GM21381 (cell line): Measurements from ENCODE around the gene CACNG5.

Experiments used
- ATAC-seq: cut with Tn5 transposase; IDR thresholded peaks from one replicate; pipeline ENCODE4 v1.9.1; 2021; ENCODE audit warnings: mild to moderate bottlenecking, moderate library complexity; ENCODE audit not compliant: unreplicated experiment

Gene CACNG5

GRCh38 chr17:66848496-66848895, 13.6 kb downstream of the CACNG5 start:
- ATAC-seq: no peak

DNA sequence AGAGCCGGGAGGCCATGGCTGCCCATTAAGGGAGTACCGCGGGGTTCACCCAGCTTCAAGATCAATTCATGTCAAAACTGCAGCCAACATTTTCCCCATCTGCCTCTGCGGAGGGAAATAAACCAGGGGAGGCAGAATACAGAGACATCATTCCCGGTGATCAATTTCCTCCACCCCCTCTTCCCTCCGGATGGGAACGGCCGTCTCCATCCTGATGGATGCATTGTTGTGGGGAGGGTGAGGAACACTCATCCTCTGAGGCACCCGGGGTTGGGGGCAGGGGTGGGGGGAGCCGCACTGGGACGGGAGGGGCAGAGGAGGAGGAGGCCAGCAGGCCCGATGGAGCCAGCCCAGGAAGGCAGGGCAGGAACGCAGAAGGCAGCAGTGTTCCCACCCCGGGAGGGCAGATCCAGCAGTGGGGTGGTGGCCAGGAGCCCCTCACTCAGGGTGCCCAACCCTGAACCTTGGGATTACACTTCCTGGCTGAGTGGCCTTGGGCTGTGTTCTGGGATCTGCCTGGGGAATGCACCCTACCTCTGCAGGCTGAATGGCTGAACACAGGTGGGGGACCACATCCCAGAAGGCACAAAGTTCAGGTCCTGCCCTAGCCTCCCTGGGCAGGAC, 14.2 kb downstream of the CACNG5 start:
- no peak for ATAC-seq

DNA sequence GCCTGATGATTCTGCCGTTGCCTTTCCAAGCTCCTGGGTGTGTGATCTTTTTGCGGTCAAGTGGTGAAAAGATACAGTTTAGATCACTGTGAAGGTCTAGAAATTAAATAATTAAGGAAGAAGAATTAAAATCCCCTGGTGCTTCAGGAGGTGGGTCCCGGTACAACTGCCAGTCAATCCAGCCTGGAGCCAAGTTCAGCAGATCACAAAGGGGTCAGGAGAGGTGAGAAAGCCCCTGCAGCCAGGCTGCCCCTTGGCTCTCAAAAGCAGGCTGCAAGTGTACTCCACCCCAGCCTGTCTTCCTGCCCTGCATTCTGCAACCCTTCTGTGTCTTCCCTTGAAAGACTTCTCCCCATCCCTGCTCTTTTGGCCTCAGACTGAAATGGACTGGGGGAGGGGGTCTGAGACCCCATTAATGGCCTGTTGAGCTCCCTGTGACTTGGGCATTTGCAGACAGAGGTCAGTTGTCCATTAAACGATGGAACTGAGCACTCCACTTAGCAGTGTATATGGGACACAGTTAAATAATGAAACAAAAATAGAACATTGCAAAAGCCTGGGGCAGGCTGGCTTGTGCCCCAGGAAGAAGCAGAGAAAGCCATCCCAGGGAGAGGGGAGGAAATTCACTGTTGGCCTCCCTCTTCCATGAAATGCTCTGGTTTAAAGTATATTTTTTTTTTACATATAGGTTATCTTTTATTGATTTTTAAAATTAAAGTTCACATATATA, 15.1 kb downstream of the CACNG5 start:
- no peak for ATAC-seq

DNA sequence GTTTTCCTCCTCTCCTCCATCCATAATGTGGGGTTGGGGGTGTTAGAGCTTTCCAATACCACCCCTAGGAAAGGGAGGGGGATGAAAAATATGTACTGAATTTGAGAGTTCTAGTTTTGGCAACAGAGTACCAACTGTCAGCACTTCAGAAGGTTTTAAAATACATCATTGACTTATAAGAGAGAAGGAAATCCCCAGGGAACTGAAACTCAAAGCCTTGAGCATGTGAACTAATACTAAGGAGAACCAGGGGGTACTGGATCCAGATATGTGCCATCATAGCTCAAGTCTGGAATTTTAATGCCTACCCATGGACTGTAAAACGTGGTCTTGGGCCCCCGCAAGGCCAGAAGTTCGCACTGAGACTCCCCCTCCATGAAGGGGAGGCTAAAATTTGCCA, 15.8 kb downstream of the CACNG5 start:
- no peak for ATAC-seq

DNA sequence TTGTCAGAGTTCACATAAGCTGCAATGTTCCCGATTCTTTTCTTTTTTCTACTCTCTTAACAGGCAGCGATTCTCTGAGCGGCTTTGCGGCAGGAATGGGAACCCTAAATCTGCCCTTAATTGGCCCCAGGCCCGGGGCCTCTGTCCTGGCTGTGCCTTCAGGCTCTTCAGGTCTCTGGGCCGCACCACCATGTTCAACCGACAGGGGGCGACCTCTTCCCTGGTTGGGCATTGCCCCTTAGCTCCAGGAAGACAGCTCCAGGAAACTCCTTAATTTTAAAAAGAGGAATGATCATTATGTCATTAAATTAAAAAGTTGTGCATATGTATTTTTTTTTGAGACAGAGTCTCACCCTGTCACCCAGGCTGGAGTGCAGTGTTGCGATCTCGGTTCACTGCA, 20.3 kb downstream of the CACNG5 start:
- ATAC-seq: no peak

GRCh38 chr17:66858226-66859083, 23.5 kb downstream of the CACNG5 start:
- ATAC-seq: no peak

GRCh38 chr17:66859353-66859752, 24.4 kb downstream of the CACNG5 start:
- ATAC-seq: no peak

DNA sequence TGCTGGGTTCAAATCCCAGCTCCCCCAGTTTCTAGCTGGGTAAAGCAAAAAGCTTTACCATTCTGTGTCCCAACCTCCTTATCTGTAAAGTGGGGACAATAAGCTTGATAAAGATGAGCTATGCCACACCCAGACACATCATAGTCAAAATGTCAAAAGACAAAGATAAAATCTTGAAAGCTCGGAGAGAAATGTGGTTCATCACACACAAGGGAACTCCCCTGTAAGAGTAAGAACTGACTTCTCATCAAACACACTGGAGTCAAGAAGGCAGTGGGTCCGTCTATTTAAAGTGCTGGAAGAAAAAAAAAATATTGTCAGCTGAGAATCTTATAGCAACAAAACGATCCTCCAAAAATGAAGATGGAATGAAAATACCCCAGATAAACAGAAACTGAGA, 25.3 kb downstream of the CACNG5 start:
- ATAC-seq: no peak

GRCh38 chr17:66863820-66864219, 28.9 kb downstream of the CACNG5 start:
- ATAC-seq: no peak

DNA sequence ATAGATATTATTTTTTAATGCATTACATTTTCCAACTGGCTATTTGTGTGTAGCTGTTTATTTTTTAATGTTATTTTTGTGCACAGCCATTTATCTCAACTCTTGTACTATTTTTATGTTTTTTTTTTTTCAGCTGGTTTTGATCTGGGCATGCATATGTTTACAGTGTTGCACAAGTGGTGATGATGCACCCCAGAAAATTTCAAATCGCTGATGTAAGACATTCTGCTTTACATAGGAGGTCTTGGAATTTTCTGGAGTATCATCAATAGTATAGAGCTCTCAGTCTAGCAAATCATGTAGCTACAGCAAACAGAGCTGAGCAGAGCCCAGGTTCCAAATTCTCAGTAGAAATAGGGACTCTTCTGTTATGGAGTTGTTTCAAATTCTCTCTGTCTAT, 30.2 kb downstream of the CACNG5 start:
- no peak for ATAC-seq

DNA sequence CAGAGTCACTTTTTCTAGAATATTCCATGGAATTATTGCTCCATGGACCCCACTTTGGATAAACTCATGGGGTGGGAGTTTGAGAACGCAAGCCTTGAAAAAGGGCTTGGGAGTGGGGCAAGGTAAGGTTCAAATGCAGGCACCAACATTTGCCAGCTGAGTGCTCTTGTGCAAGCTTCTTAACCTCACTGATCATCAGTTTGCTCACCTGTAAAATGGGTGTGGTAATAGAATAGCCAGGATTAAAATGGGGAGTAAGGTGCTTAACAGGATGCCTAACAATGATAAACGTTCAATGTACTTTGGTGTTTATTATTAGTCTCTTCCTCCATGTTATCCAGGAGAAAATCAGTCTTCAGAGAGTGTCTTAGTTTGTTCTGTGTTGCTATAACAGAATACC, 39.0 kb downstream of the CACNG5 start:
- no peak for ATAC-seq

GRCh38 chr17:66884931-66885330, 50.0 kb downstream of the CACNG5 start:
- no peak for ATAC-seq

- ATAC-seq: no peak
Measured at GRCh38 chr17:66885417-66885816, 50.5 kb downstream of the CACNG5 start.

DNA sequence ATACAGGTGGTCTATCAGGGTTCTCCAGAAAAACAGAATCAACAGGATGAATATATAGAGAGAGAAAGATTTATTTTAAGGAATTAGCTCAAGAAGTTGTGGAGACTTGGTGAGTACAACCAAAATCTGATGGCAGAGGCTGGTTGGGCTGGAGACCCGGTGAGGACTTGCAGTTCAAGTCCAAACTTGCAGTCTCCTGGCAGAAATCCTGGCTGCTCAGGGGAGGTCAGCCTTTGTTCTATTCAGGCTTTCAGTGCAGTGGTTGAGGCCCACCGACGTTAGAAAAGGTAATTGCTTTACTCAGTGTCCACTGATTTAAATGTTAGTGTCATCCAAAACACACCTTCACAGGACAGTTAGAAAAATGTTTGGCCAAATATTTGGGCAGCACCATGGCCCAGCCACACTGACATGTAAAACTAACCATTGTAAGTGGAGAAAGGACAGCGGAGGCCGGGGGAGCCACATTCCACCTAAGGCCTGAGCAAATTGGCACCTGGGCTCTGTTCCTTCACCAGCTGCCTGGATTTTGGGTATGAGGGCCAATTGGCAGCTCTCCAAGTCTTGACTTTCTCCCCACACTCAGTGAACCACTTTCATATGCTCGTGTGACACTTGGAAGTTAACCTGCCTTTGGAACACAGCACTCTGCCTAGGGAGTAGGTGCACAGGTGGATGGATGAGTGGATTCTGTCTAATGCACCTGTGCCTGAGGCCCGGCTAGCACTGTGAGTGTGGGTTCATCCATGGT, 54.7 kb downstream of the CACNG5 start:
- no peak for ATAC-seq

GRCh38 chr17:66892246-66892645, 57.3 kb downstream of the CACNG5 start:
- ATAC-seq: no peak

- ATAC-seq: no peak
Measured at GRCh38 chr17:66893382-66893781, 58.5 kb downstream of the CACNG5 start.

DNA sequence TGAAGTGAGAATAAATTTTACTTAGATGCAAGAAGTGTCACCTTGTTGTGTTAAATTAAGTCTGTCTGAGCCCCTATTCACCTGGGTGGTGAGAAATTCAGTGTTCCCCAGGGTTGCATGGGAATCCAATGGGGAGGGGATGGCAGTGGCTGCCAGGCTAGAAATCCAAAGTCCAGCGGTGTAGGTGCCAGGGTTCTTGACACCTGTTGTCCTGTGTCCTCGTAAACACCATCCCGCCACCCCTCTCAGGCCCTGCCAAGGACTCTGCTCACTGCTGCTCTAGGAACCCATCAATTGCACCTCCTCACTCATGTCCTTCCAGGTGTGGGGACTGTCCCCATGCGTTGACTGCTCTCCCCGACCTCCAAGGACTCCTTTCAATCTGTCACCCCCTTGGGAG, 58.9 kb downstream of the CACNG5 start:
- no peak for ATAC-seq

GRCh38 chr17:66897141-66897540, 62.2 kb downstream of the CACNG5 start:
- ATAC-seq: no peak

GRCh38 chr17:66898536-66898935, 63.6 kb downstream of the CACNG5 start:
- no peak for ATAC-seq

GRCh38 chr17:66900126-66901010, 65.5 kb downstream of the CACNG5 start:
- no peak for ATAC-seq
